ENCODE results near the gene STT3A. TPM values are rescaled to one million over a fixed set of nuclear protein-coding genes. Genes with fewer than 3 reads are reported as not detected.

Gene STT3A
- total RNA-seq, 1 experiment from 2014 or later: 113 TPM

DNA sequence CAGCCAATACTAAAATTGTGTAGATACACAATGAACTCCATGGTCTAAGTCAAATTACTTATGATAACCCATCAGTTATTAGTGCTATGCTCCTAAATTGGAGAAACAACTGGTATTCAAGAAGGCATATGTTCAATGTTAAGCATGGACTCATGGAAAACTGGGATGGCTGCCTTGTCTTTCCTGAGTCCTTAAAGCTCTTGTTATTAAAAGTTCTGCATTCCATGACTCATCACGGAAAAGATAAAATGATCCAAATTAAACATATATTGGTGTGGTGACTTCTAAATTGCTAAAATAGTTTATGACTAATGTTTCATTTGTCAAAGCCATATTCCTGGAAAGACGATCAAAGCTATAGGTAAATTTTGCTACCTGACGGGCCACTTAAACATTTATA, 32.8 kb upstream of the STT3A start:
- CTCF ChIA-PET: no interaction called here
- Histone ChIP-seq H3K27me3 (ENCODE audit: insufficient read depth, low read depth) (no peaks in the 10 kb centered on the region), H3K79me2 (ENCODE audit: low read depth) (no peaks in the 10 kb centered on the region), H2AFZ (no peak overlapping the region), H3K9me2 (ENCODE audit: insufficient read depth) (no peaks in the 10 kb centered on the region), H3K4me1 (replicated peaks; ENCODE audit: insufficient read depth) (no peaks in the 10 kb centered on the region), H3K4me2 (no peak overlapping the region), H3K4me3 (no peak overlapping the region), H4K20me1 (ENCODE audit: insufficient read depth) (no peaks in the 10 kb centered on the region), H3K9me3 (ENCODE audit: insufficient read depth, low read depth) (no peaks in the 10 kb centered on the region), H3K27ac (no peak overlapping the region), H3K36me3 (ENCODE audit: low read depth) (no peaks in the 10 kb centered on the region), H3F3A (ENCODE audit: insufficient read depth, low read depth) (no peaks in the 10 kb centered on the region)
- TF ChIP-seq, protein P1, sequence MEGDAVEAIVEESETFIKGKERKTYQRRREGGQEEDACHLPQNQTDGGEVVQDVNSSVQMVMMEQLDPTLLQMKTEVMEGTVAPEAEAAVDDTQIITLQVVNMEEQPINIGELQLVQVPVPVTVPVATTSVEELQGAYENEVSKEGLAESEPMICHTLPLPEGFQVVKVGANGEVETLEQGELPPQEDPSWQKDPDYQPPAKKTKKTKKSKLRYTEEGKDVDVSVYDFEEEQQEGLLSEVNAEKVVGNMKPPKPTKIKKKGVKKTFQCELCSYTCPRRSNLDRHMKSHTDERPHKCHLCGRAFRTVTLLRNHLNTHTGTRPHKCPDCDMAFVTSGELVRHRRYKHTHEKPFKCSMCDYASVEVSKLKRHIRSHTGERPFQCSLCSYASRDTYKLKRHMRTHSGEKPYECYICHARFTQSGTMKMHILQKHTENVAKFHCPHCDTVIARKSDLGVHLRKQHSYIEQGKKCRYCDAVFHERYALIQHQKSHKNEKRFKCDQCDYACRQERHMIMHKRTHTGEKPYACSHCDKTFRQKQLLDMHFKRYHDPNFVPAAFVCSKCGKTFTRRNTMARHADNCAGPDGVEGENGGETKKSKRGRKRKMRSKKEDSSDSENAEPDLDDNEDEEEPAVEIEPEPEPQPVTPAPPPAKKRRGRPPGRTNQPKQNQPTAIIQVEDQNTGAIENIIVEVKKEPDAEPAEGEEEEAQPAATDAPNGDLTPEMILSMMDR (conservative IDR thresholded peaks at IDR 0.05): no peak
- TF ChIP-seq EZH2 (IDR thresholded peaks at IDR 0.05; ENCODE audit: low read depth): no peak
- POLR2A ChIA-PET (ENCODE audit: unreplicated experiment): no interaction called here
- intact Hi-C loops (cut with micrococcal nuclease; ENCODE audit: unreplicated experiment): loop anchor here (10.0 kb wide), 1 partner anchor 675 kb away; no protein-coding TSS in a partner anchor
- no TSS peak for BruUV-seq (replicated peaks)
- no peak for DNase-seq

DNA sequence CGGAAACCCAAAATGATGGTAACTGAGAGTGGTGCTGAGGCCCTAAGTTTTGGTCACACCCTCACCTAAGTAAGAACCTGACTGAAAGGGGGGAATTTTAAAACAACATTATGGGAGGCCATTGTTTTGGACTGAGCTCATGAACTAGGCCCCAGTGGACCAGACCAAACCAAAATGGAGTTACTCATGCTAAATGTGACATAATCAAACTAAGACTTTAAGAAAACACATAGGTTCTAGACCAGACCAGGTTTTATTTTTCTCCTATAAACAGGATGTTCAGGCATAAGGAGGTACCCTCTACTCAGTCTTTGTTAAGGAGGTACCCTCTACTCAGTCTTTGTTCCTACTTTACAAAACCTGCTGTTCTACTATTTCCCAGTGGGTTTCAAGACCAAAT, 30.7 kb upstream of the STT3A start:
- H3K36me3 ChIP-seq (ENCODE audit: low read depth): no peaks in the 10 kb centered on the region
- no peak overlapping the region for H2AFZ ChIP-seq
- no peak overlapping the region for H3K4me3 ChIP-seq
- TF ChIP-seq EZH2 (IDR thresholded peaks at IDR 0.05; ENCODE audit: low read depth): no peak
- TF ChIP-seq, protein P1 (conservative IDR thresholded peaks at IDR 0.05): no peak
- no peaks in the 10 kb centered on the region for H3K79me2 ChIP-seq (ENCODE audit: low read depth)
- H3K9me3 ChIP-seq (ENCODE audit: insufficient read depth, low read depth): no peaks in the 10 kb centered on the region
- no TSS peak for BruUV-seq (replicated peaks)
- H3F3A ChIP-seq (ENCODE audit: insufficient read depth, low read depth): no peaks in the 10 kb centered on the region
- no peaks in the 10 kb centered on the region for H3K27me3 ChIP-seq (ENCODE audit: insufficient read depth, low read depth)
- no peak overlapping the region for H3K4me2 ChIP-seq
- DNase-seq: no peak
- no peaks in the 10 kb centered on the region for H3K9me2 ChIP-seq (ENCODE audit: insufficient read depth)
- ChIA-PET CTCF (no interaction called here), POLR2A (ENCODE audit: unreplicated experiment) (no interaction called here)
- H3K27ac ChIP-seq: no peak overlapping the region
- intact Hi-C loops (cut with micrococcal nuclease; ENCODE audit: unreplicated experiment): loop anchor here (10.0 kb wide), 1 partner anchor 677 kb away; no protein-coding TSS in a partner anchor
- no peaks in the 10 kb centered on the region for H4K20me1 ChIP-seq (ENCODE audit: insufficient read depth)
- H3K4me1 ChIP-seq (replicated peaks; ENCODE audit: insufficient read depth): no peaks in the 10 kb centered on the region

DNA sequence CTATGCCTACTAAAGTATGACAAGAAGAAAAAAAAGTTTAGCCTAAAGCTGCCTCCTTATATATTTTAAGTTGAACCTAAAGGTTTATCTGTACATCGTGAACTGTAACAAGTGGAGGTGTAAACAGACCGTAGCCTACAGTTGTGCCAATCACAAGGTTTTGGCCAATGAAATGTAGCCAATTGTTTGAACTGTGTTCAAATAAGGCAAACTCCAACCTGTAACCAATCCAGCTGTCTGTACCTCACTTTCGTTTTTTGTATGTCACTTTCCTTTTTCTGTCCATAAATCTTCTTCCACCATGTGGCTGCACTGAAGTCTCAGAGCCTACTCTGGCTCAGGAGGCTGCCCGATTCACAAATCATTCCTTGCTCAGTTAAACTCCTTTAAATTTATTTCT, 30.2 kb upstream of the STT3A start:
- BruUV-seq (replicated peaks): no TSS peak
- Histone ChIP-seq H3F3A (ENCODE audit: insufficient read depth, low read depth) (no peaks in the 10 kb centered on the region), H3K9me3 (ENCODE audit: insufficient read depth, low read depth) (no peaks in the 10 kb centered on the region), H4K20me1 (ENCODE audit: insufficient read depth) (no peaks in the 10 kb centered on the region), H3K9me2 (ENCODE audit: insufficient read depth) (no peaks in the 10 kb centered on the region), H3K79me2 (ENCODE audit: low read depth) (no peaks in the 10 kb centered on the region), H3K27me3 (ENCODE audit: insufficient read depth, low read depth) (no peaks in the 10 kb centered on the region), H3K36me3 (ENCODE audit: low read depth) (no peaks in the 10 kb centered on the region), H3K4me1 (replicated peaks; ENCODE audit: insufficient read depth) (no peaks in the 10 kb centered on the region), H3K4me3 (no peak overlapping the region), H2AFZ (no peak overlapping the region), H3K27ac (no peak overlapping the region), H3K4me2 (no peak overlapping the region)
- CTCF ChIA-PET: interaction anchor here (0.7 kb wide), 1 partner anchor 69 kb away, joined by 5 read pairs; no protein-coding TSS in a partner anchor
- TF ChIP-seq EZH2 (IDR thresholded peaks at IDR 0.05; ENCODE audit: low read depth): no peak
- TF ChIP-seq, protein P1 (conservative IDR thresholded peaks at IDR 0.05): no peak
- intact Hi-C loops (cut with micrococcal nuclease; ENCODE audit: unreplicated experiment): loop anchor here (10.0 kb wide), 1 partner anchor 678 kb away; no protein-coding TSS in a partner anchor
- POLR2A ChIA-PET (ENCODE audit: unreplicated experiment): no interaction called here
- DNase-seq: no peak
